UCSD-AML1 (cell line): Measurements from ENCODE around the gene TLN1.

Experiments
- DNase-seq: peaks from one replicate; lab custom pipeline; 2025; ENCODE audit not compliant: unreplicated experiment; lab: John Stamatoyannopoulos, UW

Gene TLN1

GRCh38 chr9:35731415-35732184 lies 395 bp downstream of the TLN1 start:
- no peak for DNase-seq

- DNase-seq = no peak
These were observed 1.5 kb downstream of the TLN1 start for GRCh38 chr9:35730486-35730854.

GRCh38 chr9:35729700-35730485 lies 2.1 kb downstream of the TLN1 start:
- DNase-seq = peak; percentile 62

GRCh38 chr9:35729101-35729500 lies 2.9 kb downstream of the TLN1 start:
- no peak for DNase-seq

- peak; percentile 89 for DNase-seq
These were observed 3.7 kb downstream of the TLN1 start for GRCh38 chr9:35728041-35728971.

- DNase-seq = peak; percentile 58
These were observed 4.3 kb downstream of the TLN1 start for GRCh38 chr9:35727676-35728040.

- DNase-seq = peak; percentile 73
These were observed 5.1 kb downstream of the TLN1 start for GRCh38 chr9:35726931-35727330.

GRCh38 chr9:35725362-35725761 lies 6.6 kb downstream of the TLN1 start:
- DNase-seq = no peak

- DNase-seq = no peak
These were observed 8.1 kb downstream of the TLN1 start for GRCh38 chr9:35723908-35724307.

GRCh38 chr9:35723426-35723825 lies 8.6 kb downstream of the TLN1 start:
- no peak for DNase-seq

- DNase-seq = no peak
These were observed 12.4 kb downstream of the TLN1 start for GRCh38 chr9:35719546-35719945.

- no peak for DNase-seq
These were observed 13.1 kb downstream of the TLN1 start for GRCh38 chr9:35718721-35719511.

GRCh38 chr9:35717132-35717870 lies 14.7 kb downstream of the TLN1 start:
- DNase-seq = no peak

GRCh38 chr9:35716230-35716629 lies 15.8 kb downstream of the TLN1 start:
- no peak for DNase-seq

- no peak for DNase-seq
These were observed 17.3 kb downstream of the TLN1 start for GRCh38 chr9:35714579-35715252.

GRCh38 chr9:35714123-35714522 lies 17.9 kb downstream of the TLN1 start:
- DNase-seq = no peak

- DNase-seq = no peak
These were observed 18.4 kb downstream of the TLN1 start for GRCh38 chr9:35713578-35713977.

GRCh38 chr9:35712762-35713400 lies 19.1 kb downstream of the TLN1 start:
- DNase-seq = no peak
